BLaER1 (cell line): ENCODE results near the gene GALNT16.
"Not testable (repeated sequence)": the region's sequence is repeated elsewhere in the genome, so short reads cannot be mapped to it uniquely, and the experiment has no call there.

Source experiments
- H3K27ac ChIP-seq: shearing (Covaris generic); formaldehyde crosslinking; 2 replicates; pipeline ENCODE4 v1.8.1; 2022
- H3K27me3 ChIP-seq: shearing (Covaris generic); formaldehyde crosslinking; 2 replicates; pipeline ENCODE4 v1.8.1; 2022
- H3K36me3 ChIP-seq: shearing (Covaris generic); formaldehyde crosslinking; 2 replicates; pipeline ENCODE4 v1.8.1; 2022
- H3K4me1 ChIP-seq: shearing (Covaris generic); formaldehyde crosslinking; 2 replicates; pipeline ENCODE4 v1.8.1; 2022
- H3K4me2 ChIP-seq: shearing (Covaris generic); formaldehyde crosslinking; 2 replicates; pipeline ENCODE4 v1.8.1; 2022
- H3K4me3 ChIP-seq: shearing (Covaris generic); formaldehyde crosslinking; 2 replicates; pipeline ENCODE4 v1.8.1; 2022
- H3K9ac ChIP-seq: shearing (Covaris generic); formaldehyde crosslinking; 2 replicates; pipeline ENCODE4 v1.8.1; 2022
- H3K9me3 ChIP-seq: shearing (Covaris generic); formaldehyde crosslinking; 2 replicates; pipeline ENCODE4 v1.8.1; 2022
- H4K20me1 ChIP-seq: shearing (Covaris generic); formaldehyde crosslinking; 2 replicates; pipeline ENCODE4 v1.8.1; 2022
- Cebpa-rat ChIP-seq: shearing (Covaris generic); IDR thresholded peaks from 2 replicates; pipeline ENCODE4 v1.8.1; 2022

The GALNT16 gene

DNA sequence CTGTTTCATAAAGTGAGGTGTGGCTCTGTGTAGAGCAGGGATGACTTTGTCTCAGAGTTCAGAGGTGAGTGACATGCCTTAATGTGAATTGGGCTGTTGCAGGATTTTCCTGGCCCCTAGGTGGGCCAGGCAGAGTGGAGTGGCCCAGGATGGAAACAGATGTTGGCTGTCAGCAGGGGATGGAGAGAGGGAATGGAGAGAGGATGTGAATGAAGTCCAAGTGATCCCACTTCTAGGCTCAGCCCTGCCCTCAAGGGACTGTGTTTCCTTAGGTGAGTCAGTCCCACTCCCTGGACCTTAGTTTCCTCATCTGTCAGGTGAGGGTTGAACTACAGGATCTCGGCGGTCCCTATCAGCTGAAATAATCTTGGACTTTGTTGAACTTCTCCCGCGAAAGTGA is 7.5 kb downstream of the GALNT16 start:
- H4K20me1 ChIP-seq, result no peaks in the 10 kb centered on the region; the same call in 1 of the 2 replicates
- H3K36me3 ChIP-seq, result no peaks in the 10 kb centered on the region
- H3K4me3 ChIP-seq, result no peak overlapping the region
- H3K9me3 ChIP-seq, result no peaks in the 10 kb centered on the region
- H3K27ac ChIP-seq, result no peak overlapping the region
- H3K4me1 ChIP-seq, result no peaks in the 10 kb centered on the region
- no peak overlapping the region for H3K9ac ChIP-seq
- TF ChIP-seq Cebpa-rat, result no peak
- H3K4me2 ChIP-seq, result no peak overlapping the region
- peaks cover 16% of the 10 kb centered on the region for H3K27me3 ChIP-seq

DNA sequence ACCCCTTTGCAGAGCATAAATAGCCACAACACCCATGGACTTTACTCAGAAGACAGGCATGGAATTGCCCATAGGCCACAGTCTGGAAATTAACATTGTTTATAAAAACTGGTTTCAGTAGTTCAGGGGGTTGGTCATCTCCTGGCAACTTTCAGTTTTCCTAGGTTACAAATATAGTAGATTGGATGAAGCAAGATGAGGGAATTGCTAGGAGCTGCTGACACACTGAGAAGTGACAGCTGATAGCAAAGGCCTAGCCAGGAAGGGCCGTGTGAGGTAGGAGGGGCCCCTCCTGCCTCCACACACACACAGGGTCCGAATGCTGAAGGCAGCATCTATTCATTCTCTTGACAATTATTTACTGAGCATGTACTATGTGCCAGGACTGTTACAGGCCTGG is 8.3 kb downstream of the GALNT16 start:
- no peaks in the 10 kb centered on the region for H3K9me3 ChIP-seq
- H3K4me2 ChIP-seq, result no peak overlapping the region
- TF ChIP-seq Cebpa-rat, result no peak
- H3K27me3 ChIP-seq, result peaks cover 9% of the 10 kb centered on the region
- H3K36me3 ChIP-seq, result no peaks in the 10 kb centered on the region
- H4K20me1 ChIP-seq, result no peaks in the 10 kb centered on the region; the same call in 1 of the 2 replicates
- H3K4me1 ChIP-seq, result no peaks in the 10 kb centered on the region
- H3K4me3 ChIP-seq, result no peak overlapping the region
- no peak overlapping the region for H3K27ac ChIP-seq
- H3K9ac ChIP-seq, result no peak overlapping the region

DNA sequence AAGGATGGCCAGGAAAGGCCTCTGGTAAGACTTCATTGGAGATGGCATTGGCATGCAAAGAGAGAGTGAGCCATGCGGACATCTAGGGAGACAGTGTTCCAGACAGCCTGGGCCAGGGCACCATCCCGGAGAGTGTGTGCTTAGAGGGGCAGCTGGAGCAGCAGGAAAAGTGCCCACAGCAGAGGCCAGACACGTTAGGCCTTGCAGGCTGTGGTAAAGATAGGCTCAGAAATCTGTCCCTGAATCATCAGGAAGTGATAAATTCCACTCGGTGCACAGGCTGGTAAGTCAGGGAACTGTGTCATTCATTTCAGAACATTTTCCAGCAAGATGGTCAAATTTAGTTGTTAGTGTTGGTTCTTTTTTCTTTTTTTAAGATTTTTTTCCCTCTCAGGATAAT is 8.8 kb downstream of the GALNT16 start:
- H3K9me3 ChIP-seq, result no peaks in the 10 kb centered on the region
- H3K36me3 ChIP-seq, result no peaks in the 10 kb centered on the region
- no peak overlapping the region for H3K9ac ChIP-seq
- H3K4me3 ChIP-seq, result no peak overlapping the region
- no peak overlapping the region for H3K4me2 ChIP-seq
- no peak overlapping the region for H3K27ac ChIP-seq
- TF ChIP-seq Cebpa-rat, result no peak
- no peaks in the 10 kb centered on the region; the same call in 1 of the 2 replicates for H4K20me1 ChIP-seq
- no peaks in the 10 kb centered on the region for H3K4me1 ChIP-seq
- H3K27me3 ChIP-seq, result peaks cover 5% of the 10 kb centered on the region; the same call in 1 of the 2 replicates

GRCh38 chr14:69269381-69269780 is 9.4 kb downstream of the GALNT16 start:
- Histone ChIP-seq H3K9me3 (no peaks in the 10 kb centered on the region), H3K4me2 (no peak overlapping the region), H3K9ac (no peak overlapping the region), H3K4me1 (no peaks in the 10 kb centered on the region), H3K27me3 (0 out of 2 replicates have a peak, but pooled peaks cover 3% of the 10 kb centered on the region), H3K4me3 (no peak overlapping the region), H4K20me1 (no peaks in the 10 kb centered on the region; the same call in 1 of the 2 replicates), H3K27ac (no peak overlapping the region), H3K36me3 (no peaks in the 10 kb centered on the region)
- TF ChIP-seq Cebpa-rat, result no peak

DNA sequence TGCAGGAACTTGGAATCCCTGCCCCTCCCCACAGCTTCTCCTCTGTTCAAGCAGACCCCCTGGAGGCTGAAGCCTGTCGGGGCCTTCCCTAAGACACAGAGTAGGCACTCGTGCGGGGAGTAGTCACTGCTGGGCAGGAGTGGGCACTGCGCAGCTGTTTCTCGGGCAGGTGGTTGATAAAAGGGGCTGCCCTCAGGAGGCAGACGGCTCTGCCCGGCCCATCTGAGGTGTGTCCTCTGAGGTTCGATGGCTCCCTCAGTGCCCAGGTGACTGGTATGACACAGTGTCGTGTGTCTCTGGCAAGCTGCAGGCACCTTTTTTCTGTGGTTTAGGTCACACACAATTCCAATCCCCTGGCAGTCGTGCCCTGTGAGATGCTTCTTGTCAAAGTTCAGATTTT is 10.1 kb downstream of the GALNT16 start:
- H3K4me2 ChIP-seq, result no peak overlapping the region
- 0 out of 2 replicates have a peak, but pooled peaks cover 3% of the 10 kb centered on the region for H3K27me3 ChIP-seq
- H3K9me3 ChIP-seq, result no peaks in the 10 kb centered on the region
- no peaks in the 10 kb centered on the region; the same call in 1 of the 2 replicates for H4K20me1 ChIP-seq
- H3K4me1 ChIP-seq, result no peaks in the 10 kb centered on the region
- H3K27ac ChIP-seq, result no peak overlapping the region
- H3K4me3 ChIP-seq, result no peak overlapping the region
- no peak overlapping the region for H3K9ac ChIP-seq
- no peak for TF ChIP-seq Cebpa-rat
- no peaks in the 10 kb centered on the region for H3K36me3 ChIP-seq

DNA sequence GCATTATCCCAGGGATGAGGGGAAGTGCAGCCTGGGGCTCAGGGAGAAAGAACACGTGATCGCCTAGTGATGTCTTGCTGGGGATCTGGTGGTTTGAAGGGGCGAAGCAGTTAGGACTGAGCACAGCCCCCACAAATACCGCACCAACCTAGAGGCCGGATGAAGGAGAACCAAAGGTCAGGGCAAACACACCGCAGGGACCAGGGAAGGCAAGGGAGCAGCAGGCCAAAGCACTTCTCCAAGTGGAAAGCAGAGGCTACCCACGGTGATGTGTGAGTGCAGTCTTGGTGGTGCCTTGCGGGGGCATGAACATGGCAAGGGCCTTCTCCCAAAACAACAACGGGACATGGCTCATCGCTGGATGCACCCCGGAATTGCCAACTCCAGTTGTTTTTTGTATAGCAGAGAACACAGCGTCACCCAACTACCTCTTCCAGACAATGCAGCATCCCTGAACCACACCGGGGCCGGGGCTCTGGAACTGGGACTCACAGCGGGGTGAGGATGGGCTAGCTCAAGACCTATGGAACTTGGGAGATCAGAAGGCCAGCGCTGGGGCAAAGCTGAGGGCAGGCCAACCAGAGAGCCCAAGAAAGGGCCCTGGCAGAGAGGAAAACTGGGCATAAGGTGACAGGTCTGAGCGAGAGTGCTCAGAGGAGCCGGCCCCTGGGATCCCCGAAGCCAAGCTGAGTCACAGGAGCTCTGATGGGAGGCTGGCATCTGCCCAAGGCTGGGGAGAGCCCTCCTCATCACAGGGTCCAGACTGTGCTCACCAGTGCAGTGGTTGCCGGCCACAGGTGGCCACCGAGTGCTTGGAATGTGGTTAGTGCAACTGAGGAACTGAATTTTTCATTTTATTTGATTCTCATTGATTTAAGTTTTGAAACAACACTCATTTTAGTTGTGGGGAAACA is 11.1 kb downstream of the GALNT16 start:
- Histone ChIP-seq H3K36me3 (no peaks in the 10 kb centered on the region), H3K27me3 (0 out of 2 replicates have a peak, but pooled peaks cover 3% of the 10 kb centered on the region), H3K4me3 (no peak overlapping the region), H3K4me2 (no peak overlapping the region), H4K20me1 (no peaks in the 10 kb centered on the region; the same call in 1 of the 2 replicates), H3K9me3 (no peaks in the 10 kb centered on the region), H3K27ac (no peak overlapping the region), H3K9ac (no peak overlapping the region), H3K4me1 (no peaks in the 10 kb centered on the region)
- TF ChIP-seq Cebpa-rat, result no peak

- no peaks in the 10 kb centered on the region for H4K20me1 ChIP-seq
- H3K27me3 ChIP-seq, result no peaks in the 10 kb centered on the region
- no peaks in the 10 kb centered on the region for H3K9me3 ChIP-seq
- no peaks in the 10 kb centered on the region for H3K36me3 ChIP-seq
- no peak for TF ChIP-seq Cebpa-rat
- no peak overlapping the region for H3K27ac ChIP-seq
- no peak overlapping the region for H3K4me2 ChIP-seq
- H3K4me1 ChIP-seq, result no peaks in the 10 kb centered on the region
- H3K9ac ChIP-seq, result no peak overlapping the region
- no peak overlapping the region for H3K4me3 ChIP-seq
Observed at GRCh38 chr14:69274321-69274720, 14.4 kb downstream of the GALNT16 start.

- TF ChIP-seq Cebpa-rat, result no peak
- no peaks in the 10 kb centered on the region for H3K27me3 ChIP-seq
- no peaks in the 10 kb centered on the region for H4K20me1 ChIP-seq
- no peaks in the 10 kb centered on the region for H3K9me3 ChIP-seq
- H3K4me2 ChIP-seq, result no peak overlapping the region
- H3K36me3 ChIP-seq, result no peaks in the 10 kb centered on the region
- H3K4me3 ChIP-seq, result no peak overlapping the region
- H3K4me1 ChIP-seq, result no peaks in the 10 kb centered on the region
- no peak overlapping the region for H3K27ac ChIP-seq
- no peak overlapping the region for H3K9ac ChIP-seq
Observed at GRCh38 chr14:69275331-69275730, 15.4 kb downstream of the GALNT16 start.

DNA sequence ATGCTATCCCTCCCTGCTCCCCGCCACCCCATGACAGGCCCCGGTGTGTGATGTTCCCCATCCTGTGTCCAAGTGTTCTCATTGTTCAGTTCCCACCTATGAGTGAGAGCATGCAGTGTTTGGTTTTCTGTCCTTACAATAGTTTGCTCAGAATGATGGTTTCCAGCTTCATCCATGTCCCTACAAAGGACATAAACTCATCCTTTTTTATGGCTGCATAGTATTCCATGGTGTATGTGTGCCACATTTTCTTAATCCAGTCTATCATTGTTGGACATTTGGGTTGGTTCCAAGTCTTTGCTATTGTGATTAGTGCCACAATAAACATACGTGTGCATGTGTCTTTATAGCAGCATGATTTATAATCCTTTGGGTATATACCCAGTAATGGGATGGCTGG is 17.4 kb downstream of the GALNT16 start:
- H3K4me3 ChIP-seq, H3K36me3 ChIP-seq, H3K4me1 ChIP-seq, H3K27me3 ChIP-seq, H3K27ac ChIP-seq, H3K9ac ChIP-seq, H3K4me2 ChIP-seq, H4K20me1 ChIP-seq, H3K9me3 ChIP-seq: not testable (repeated sequence)

- TF ChIP-seq Cebpa-rat, result no peak
- H3K9me3 ChIP-seq, result no peaks in the 10 kb centered on the region
- H3K36me3 ChIP-seq, result no peaks in the 10 kb centered on the region
- H3K9ac ChIP-seq, result no peak overlapping the region
- H3K4me3 ChIP-seq, result no peak overlapping the region
- H3K27me3 ChIP-seq, result no peaks in the 10 kb centered on the region
- H4K20me1 ChIP-seq, result no peaks in the 10 kb centered on the region
- H3K4me1 ChIP-seq, result no peaks in the 10 kb centered on the region
- H3K27ac ChIP-seq, result no peak overlapping the region
- H3K4me2 ChIP-seq, result no peak overlapping the region
Observed at GRCh38 chr14:69280746-69281291, 20.9 kb downstream of the GALNT16 start.
